ENCODE measurements around the gene FAM3B.

The FAM3B gene

GRCh38 chr21:41326414-41327080, 9.9 kb downstream of the FAM3B start:
- no peak for TF ChIP-seq CTCF (conservative IDR thresholded peaks at IDR 0.05; ENCODE audit: low read depth, low read length)
- no peak overlapping the region for H3K4me3 ChIP-seq (ENCODE audit: low read length)
- no peak for DNase-seq (ENCODE audit: low read depth)

DNA sequence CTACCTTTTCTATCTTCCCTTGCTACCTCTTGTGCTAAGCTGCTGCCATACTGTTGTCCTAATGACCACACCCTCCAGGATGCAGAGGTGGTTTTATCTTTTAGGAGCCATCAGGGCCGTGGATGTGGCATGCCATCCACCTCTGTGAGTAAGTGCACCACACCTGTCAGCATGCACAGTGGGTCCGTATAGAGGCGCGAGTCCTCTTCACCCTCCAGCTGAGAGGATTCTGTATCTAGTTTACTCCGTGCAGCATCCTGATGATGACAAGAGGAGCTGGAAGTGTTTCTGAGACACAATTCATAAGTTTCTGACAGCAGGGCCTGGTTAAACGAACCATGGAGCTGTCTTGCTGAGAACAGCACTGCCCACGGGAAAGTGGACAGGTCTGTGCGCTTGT, 11.2 kb downstream of the FAM3B start:
- DNase-seq (ENCODE audit: low read depth): no peak
- H3K4me3 ChIP-seq (ENCODE audit: low read length): no peak overlapping the region
- TF ChIP-seq CTCF (conservative IDR thresholded peaks at IDR 0.05; ENCODE audit: low read depth, low read length): no peak

DNA sequence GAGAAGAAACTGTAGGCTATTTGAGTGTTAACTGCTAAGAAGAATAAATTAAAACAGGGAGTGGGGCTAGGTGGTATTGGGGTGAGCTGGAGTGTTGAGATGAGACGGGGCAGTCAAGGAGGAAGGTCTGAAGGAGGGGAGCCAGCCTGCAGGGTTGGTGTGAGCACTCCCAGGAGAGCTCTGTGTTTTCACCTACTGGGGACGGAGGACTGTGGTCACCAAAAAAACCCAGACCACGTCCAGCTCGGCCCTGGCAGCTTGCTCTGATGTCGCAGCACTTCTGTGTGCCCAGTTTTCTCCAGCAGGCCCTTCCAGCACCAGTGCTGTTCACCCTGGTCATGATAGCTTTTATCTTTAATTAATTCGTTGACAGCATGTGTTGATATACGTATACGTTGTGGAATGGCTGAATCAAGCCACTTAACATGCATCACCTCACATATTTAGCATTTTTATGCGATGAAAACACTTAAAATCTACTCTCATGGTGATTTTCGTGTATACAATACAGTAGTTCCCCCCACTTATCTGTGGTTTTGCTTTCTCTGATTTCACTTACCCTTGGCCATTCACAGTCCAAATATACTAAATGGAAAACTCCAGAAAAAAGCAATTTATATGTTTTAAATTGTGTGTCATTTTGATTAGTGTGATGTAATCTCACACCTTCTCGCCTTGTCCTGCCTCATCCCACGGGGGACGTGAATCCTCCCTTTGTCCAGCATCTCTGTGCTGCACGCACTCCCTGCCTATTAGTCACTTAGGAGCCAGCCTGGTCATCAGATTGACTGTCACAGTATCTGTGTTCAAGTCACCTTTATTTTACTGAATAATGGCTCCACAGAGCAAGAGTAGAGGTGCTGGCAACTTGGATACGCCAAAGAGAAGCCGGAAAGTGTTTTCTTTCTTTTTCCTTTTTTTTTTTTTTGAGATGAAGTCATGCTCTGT, 12.3 kb downstream of the FAM3B start:
- DNase-seq (ENCODE audit: low read depth): no peak
- TF ChIP-seq CTCF (conservative IDR thresholded peaks at IDR 0.05; ENCODE audit: low read depth, low read length): no peak
- H3K4me3 ChIP-seq (ENCODE audit: low read length): no peak overlapping the region

DNA sequence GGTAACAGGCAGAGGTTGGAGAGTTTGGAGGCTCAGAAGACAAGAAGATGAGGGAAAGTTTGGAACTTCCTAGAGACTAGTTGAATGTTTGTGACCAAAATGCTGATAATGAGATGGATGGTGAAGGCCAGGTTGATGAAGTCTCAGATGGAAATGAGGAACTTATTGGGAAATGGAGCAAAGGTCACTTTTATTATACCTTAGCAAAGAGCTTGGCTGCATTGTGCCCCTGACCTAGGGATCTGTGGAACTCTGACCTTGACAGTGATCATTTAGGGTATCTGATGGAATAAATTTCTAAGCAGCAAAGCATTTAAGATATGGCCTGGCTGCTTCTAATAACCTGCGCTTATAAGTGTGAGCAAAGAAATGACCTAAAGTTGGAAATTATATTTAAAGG, 17.2 kb downstream of the FAM3B start:
- no peak overlapping the region for H3K4me3 ChIP-seq (ENCODE audit: low read length)
- TF ChIP-seq CTCF (conservative IDR thresholded peaks at IDR 0.05; ENCODE audit: low read depth, low read length): no peak

DNA sequence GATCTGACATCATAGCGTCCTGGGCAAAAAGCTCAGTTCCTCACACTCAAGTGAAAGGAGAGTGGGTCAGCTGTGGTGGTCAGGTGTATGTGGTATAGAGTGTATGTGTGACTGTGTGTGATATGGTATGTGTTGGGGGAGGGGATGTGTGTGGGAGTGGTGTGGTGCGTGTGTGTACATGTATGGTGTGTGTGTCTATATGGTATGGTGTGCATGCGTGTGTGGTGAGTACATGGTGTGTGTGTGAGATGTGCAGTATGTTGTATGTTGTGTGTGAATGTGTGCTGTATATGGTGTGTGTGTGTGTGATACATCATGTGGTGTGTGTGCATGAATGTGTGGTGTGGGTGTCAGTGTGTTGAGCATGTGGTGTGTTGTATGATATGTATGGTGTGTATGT, 20.9 kb downstream of the FAM3B start:
- H3K4me3 ChIP-seq (ENCODE audit: low read length): no peak overlapping the region
- no peak for TF ChIP-seq CTCF (conservative IDR thresholded peaks at IDR 0.05; ENCODE audit: low read depth, low read length)
- no peak for DNase-seq (ENCODE audit: low read depth)

More for the DNA sequence above, 17.2 kb downstream of the FAM3B start:
- no peak for DNase-seq (ENCODE audit: low read depth)

DNA sequence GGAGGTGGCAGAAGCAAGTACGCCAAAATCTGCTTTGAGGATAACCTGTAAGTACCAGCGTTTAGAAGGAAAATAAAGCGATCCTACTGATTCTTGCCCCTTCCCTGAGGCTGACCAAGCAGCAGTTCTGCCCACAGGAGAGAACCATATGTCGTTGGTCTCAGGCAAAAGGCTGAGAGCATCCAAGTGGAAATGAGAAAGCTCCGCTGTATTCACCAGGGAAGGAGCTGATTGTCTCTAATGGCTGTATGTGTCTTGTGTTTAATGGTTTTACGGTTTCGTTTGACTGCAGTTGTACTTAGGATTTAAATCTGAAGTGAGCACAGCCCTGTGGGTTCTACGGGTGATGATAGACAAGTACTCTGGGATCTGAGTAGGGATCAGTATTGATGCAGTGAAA, 21.9 kb downstream of the FAM3B start:
- H3K4me3 ChIP-seq (ENCODE audit: low read length): no peak overlapping the region
- no peak for TF ChIP-seq CTCF (conservative IDR thresholded peaks at IDR 0.05; ENCODE audit: low read depth, low read length)
- no peak for DNase-seq (ENCODE audit: low read depth)

Data from retinal pigment epithelial cell (primary cell).